ENCODE measurements around the gene NEUROG3. TPM values are rescaled to one million over a fixed set of nuclear protein-coding genes. Genes with fewer than 3 reads are reported as not detected.

NEUROG3 gene, protein sequence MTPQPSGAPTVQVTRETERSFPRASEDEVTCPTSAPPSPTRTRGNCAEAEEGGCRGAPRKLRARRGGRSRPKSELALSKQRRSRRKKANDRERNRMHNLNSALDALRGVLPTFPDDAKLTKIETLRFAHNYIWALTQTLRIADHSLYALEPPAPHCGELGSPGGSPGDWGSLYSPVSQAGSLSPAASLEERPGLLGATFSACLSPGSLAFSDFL
- total RNA-seq (2014; rRNA removed; shearing (Covaris generic)): not detected in 2 replicates

GRCh38 chr10:69573056-69573806 lies at the start of gene NEUROG3:
NEUROG3 (minus strand) TSS chr10:69573422; CDS start chr10:69573043, 379 bp downstream.

Other genes starting within 250 kb of the NEUROG3 start
- 0.08 TPM in 1 of 2 replicates, not detected in the other for gene TACR2, start 156.5 kb downstream of the NEUROG3 start, total RNA-seq (2014; rRNA removed; shearing (Covaris generic))
- gene TSPAN15, start 122.0 kb downstream of the NEUROG3 start, total RNA-seq (2014; rRNA removed; shearing (Covaris generic)): 0.98 and 1.2 TPM in 2 replicates
- 0.24 and 0.30 TPM in 2 replicates for gene FAM241B, start 56.8 kb upstream of the NEUROG3 start, total RNA-seq (2014; rRNA removed; shearing (Covaris generic))
- 59.4 and 61.0 TPM in 2 replicates for gene COL13A1, start 228.5 kb upstream of the NEUROG3 start, total RNA-seq (2014; rRNA removed; shearing (Covaris generic))

Data from A375 (cell line).